NK-92 treated with Interleukin-12 subunit alpha and Interleukin-12 subunit beta, amount 100 ng/mL, for 24 hours (cell line): ENCODE measurements around the gene GRK6.

ENCODE experiments used
- DNase-seq: peaks from one replicate; lab custom pipeline; 2025; lab: John Stamatoyannopoulos, UW

The GRK6 gene

DNA sequence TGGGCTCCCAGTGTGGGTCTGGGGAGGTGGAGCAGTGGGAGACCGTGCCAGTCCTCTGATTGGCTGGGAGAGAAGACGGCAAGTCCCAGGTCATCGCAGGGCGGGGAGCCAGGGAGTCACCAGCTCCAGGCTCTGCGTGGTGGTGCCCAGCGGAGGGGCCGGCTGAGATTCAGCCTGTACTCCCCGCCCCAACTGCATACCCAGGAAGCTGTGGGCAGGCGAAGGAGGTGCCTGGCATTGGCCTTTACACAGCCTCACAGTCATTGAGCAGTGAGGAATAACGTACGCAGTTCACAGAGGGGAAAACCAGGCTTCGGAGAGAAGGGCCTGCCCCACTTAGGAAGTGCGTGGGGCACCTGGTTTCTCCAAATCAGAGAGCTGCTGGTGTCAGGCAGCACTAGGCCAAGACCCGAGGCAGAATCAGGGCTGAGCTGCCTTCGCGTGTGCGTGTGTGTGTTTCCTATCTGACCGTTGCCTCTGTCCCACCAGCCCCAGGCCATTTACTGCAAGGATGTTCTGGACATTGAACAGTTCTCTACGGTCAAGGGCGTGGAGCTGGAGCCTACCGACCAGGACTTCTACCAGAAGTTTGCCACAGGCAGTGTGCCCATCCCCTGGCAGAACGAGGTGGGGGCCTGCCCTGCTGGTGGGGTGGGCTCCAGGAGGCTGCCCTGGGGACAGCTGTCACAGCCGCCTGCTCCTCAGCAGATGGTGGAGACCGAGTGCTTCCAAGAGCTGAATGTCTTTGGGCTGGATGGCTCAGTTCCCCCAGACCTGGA lies 13.9 kb downstream of the GRK6 start:
- DNase-seq = no peak

DNA sequence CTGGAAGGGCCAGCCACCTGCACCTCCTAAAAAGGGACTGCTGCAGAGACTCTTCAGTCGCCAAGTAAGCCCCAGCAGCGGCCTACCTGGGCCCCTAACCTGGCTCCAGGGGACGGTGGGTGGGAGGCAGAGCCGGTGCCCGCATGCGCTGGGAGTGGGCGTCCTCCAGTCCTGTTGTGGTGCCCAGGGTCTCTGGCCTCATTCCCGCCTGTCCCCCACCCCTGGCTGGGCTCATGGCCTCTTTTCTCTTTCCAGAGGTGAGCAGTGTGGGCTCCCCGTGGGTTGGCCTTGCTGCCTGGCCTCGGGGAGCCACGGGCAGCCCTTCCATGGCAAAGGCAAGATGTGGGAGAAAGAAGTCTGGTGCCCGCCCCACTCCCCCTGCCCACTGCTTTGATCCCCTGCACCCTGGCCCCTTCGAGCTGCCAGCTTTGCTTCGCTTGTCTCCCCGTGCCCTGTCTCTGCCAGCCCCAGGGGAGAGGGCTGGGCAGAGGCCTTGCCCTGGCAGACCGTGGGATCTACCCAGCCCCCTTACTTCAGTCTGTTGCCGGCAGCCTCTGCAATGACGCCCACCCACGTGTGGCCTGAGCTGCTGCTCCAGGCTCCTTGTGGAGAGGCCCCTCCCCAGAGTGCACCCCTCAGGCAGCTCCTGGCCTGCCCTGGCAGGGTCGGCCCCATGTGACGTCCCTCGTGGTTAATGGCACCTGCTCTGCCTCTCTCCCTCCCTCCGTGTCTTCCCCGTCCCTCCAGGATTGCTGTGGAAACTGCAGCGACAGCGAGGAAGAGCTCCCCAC lies 14.7 kb downstream of the GRK6 start:
- no peak for DNase-seq

DNA sequence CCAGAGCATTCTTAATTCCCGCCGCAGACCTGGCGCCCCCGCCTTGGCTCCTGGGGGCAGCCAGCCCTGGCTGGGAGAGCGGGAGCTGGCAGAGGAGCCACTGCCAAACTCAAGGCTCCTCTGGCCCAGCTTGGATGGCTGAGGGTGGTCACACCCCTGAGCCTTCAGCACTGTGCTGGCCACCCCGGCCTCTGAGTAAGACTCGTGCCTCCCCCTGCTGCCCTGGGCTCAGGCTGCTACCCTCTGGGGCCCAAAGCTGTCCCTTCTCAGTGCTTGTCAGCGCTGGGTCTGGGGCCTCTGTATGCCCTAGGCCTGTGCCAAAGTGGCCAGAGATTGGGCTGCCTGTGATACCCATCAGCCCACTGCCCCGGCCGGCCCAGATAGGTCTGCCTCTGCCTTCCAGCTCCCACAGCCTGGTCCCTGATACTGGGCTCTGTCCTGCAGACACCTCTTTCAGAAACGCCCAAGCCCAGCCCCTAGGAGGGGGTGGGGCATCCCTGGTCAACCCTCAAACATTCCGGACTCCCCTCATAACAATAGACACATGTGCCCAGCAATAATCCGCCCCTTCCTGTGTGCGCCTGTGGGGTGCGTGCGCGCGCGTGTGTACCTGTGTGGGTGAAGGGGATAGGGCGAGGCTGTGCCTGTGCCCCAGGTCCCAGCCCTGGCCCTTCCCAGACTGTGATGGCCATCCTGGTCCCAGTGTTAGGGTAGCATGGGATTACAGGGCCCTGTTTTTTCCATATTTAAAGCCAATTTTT lies 15.8 kb downstream of the GRK6 start:
- DNase-seq = no peak

DNA sequence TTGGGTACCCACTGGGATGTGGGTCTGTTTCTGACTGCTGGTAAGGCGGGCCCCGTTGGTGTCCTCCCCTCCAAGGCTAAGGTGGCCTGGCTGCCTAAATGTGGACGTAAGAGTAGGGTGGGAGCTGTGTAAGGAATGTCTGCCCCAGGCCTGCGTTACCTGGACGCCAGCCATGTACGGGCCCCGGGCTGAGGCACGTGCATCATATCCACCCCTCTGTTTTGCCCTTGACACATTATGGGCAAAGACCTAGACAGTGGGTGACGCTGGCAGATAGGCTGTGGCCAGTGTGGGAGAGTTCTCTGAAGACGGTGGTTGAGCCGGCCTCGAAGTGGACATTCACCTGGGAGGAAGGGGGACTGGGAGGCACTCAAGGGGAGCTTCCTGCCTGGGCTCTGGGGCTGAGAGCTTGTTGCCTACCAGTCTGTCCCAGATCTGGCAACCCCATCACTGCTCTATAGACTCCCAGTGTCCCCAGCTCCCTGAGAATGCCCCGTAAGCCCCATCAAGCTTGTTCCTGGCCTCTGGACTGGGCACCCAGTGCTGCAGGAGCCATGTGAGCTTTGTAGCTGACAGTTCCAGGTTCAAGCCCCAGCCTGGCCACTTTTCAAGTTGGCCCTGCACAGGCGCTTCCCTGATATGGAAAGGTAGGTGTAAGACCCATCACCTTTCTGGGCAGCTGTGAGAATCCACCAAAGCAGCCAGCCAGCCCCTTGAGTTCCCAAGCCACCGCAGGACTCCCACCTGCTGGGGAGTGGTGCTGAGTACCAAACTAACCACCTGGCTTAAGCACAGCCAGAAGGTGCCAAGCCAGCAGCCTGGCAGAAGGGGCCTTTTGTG lies 16.9 kb downstream of the GRK6 start:
- DNase-seq = no peak

- DNase-seq = no peak
Observed at GRCh38 chr5:177444106-177445051, 17.9 kb downstream of the GRK6 start.

GRCh38 chr5:177445052-177445916 lies 18.8 kb downstream of the GRK6 start:
- DNase-seq = no peak

DNA sequence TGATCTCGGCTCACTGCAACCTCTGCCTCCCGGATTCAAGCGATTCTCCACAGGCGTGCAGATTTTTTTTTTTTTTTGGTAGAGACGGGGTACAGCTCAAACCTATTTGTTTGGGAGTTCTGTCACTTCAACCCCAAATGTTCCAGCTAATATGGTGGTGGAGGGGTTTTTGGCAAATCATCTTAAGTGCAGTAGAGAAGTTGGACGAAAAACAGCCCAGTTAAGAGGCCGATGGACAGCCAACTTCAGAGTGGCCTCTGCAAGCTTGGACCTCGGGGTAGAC lies 19.4 kb downstream of the GRK6 start:
- no peak for DNase-seq

DNA sequence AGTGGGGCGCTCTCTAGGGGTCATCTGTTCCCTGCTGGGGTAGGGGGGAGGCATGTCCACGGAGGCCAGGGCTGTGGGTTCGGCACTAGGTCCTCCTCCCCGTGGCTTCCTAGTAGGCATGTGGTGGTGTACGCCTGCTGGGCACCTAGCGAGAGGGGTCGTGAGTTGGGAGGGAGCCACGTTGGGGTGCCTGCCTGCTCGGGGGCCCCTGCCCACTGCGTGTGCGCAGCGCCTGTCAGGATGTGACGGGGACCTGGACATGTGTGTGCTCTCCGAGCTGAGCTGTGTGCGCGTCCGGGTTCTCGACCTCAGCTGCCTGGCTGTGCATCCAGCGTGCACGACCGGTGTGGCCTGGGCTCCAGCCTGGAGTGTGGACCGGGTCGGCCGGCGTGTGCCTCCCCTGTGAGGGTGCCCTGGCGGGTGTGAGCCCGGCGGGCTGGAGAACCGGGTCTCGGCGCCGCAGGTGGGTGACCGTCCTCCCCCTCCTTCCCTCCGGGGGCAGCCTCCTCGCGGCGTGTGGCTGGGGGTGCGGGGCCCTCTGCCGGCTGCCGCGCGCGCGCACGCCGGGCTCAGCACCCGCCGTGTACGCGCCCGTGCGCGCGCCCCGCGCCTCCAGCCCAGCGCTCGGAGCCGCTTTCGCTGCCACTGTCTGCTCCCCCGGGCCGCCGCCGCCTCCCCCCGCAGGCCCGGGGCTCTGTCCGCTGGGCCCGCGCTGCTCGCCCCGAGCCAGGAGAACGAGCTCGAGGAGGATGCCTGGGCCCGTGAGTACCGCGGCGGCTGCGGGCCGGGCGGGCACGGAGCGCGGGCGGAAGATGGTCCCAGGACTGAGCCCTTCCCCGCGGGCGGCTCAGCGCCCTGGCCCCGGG lies 20.0 kb downstream of the GRK6 start, which contains the start of gene PRR7:
Gene PRR7, plus strand, starts transcription at position 615 of the 866 bp plus-strand sequence. CDS start 8,254 bp downstream, outside the sequence.
- peak; percentile 53 for DNase-seq

DNA sequence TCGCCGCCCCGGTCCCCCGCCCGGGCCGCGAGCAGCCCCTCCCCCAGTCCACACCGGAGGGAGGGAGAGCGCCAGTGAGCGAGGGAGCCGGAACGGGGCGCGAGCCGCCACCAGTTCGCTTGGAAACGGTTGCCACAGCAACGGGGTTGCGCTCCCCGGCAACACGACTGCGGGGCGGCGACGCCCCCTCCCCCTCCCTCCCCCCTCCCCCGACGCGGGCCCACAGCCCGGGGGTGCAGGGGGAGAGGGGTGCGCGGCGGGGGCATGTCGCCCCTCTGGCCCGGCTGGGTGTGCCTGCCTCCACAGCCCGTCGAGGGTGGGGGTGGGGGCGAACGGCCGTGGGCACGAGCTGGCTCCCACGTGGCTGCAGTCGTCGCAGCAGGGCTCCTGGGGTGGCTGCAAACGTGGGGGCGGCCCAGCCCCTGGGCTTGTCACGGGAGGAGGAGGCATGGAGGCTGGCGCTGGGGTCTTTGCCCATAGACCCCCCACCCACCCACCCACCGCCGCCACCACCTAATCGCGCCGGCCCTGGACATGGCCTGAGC lies 20.7 kb downstream of the GRK6 start:
- DNase-seq = no peak

DNA sequence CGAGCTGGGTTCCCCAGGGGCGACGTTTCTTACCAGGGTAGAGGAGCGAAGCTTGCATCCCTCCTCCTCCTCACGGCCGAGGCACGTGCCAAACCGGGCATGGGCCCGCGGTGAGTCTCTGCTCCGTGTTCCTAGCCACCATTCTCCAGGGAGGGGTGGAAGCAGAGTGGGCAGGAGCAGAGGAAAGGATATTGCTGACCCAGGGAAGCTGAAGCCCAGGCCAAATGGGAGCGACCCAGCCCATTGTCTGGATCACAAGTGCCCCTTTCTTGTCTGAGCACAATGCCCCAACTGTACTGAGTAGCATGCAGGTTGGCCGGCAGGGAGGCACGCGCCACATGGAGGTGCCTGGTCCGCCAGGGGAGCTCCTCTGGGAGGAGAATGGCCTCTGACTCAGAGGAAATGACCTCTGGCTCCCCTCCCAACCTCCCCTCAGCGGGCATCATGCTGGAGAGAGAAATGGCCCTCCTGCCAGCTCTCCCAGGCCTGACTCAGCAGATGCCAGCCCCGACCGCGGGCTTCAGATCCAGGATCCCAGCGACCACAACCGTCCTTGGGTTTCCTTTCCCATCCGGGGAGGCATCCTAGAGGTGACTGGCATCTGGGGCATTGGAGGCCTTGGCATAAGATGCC lies 21.3 kb downstream of the GRK6 start:
- no peak for DNase-seq

DNA sequence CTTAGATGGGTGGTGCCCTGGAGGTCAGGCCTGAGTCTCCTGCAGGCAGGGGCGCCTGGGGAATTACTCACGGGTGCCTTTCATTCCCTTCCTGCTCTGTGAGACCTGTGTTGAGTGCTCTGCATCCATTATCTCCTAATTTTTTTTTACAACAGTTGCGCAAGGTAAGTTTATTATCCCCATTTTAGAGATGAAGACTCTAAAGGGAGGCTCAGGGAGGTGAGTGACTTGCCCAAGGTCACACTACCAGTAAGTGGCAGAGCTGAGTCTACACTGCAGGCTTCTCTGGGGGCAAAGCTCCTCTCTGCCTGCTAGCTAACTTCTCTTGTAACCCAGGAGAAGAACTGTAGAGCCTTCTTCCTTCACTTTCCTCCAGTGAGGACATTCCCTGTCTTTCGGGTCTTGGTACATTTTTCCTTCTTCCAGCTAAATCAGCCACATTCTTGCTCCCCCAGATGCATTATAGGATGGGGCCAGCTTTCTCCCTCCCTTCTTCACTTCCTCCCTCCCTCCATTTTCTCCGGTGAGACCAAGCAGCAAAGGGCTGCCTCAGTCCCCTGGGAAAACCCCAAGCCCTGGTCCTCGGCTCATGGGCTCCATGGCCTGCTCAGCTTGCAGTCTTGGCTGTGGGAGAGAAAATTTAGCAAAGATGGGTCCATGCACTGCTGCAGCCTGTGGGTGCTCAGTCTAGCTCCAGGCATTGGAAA lies 21.9 kb downstream of the GRK6 start:
- DNase-seq = no peak

DNA sequence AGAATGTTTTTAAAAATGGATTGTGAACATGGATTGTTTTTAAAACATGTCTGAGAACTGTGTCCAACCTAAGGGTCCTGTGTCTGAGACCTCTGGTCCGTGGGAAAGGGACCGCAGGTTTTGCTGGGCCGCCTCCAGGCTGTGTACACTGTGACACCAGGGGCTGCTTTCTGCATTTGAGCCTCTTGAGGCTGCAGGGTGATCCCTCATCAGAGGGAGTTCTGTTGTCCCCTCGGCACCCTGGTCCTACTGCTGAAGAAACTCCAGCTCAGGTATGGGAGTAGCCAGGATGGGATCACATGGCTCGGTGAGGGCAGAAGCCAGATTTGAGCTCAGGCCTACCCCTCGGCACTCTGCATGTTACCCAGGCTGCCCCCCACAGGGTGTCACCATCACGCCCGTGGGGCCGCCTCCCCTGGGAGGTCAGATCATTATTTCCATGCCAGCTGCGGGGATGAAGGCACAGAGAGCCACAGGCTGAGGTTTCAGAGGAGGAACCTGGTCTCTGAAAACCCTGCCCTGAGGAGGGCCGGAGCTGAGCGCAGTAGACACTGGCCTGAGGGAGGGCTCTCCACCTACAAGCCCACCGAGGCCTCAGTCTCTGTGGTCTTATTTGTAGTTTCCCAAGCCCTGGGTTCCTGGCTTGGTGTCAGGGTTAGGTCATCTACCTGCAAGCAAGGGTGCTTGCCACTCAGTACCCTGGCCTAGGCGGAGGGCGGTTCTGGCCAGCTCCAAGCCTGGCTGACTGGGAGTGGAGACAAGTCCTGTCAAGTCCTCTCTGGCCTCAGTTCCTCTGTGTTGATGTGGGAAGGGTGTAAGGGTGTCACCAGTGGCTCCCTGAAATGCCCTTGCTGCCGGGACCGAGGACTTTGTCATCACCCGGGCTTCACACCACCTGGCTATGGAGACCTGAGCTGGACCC lies 22.9 kb downstream of the GRK6 start:
- no peak for DNase-seq

DNA sequence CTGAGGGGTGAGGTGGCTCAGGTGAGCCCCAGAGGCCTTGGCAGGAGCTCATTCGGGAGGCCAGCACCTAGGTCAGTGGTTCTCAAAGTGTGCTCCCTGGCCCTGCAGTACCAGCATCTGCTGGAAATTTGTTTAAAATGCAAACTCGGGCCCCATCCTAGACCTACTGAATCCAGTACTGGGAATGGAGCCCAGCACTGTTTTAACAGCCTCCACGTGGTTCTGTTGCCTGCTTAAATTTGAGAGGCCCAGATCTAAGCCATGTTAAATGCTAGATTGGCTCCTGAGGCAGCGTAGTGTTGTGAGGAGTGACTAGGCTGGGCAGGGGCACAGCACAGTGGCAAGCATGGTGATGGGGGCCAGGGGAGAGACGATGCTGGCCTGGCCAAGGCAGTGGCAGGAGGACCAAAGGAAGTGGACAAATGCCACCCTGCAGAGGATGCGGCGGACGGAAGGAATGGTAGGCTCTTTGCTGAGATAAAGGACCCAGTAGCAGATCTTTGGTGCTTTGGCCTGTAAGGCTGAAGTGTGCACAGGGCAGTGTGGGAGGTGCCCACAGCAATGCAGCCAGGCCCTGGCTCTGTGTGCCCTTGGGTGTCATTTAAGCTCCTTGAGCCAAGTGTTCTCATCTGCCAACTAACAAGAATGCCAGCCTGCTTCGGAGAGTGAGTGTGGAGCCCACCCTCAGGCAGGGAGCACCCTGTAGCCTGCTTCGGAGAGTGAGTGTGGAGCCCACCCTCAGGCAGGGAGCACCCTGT lies 24.4 kb downstream of the GRK6 start:
- DNase-seq = no peak

- no peak for DNase-seq
Observed at GRCh38 chr5:177452688-177453638, 26.5 kb downstream of the GRK6 start.
